Stimulated activated CD4-positive, alpha-beta T cell treated with anti-CD3 and anti-CD28 coated beads, Interleukin-4, amount 100 ng/mL, for 24 hours (primary cell): ENCODE results near the gene CYTH4.
"Not testable (repeated sequence)": the region's sequence is repeated elsewhere in the genome, so short reads cannot be mapped to it uniquely, and the experiment has no call there.

Source experiments
- DNase-seq: peaks from one replicate; pipeline ENCODE4 v3.0.0-alpha.2; 2020

The CYTH4 gene

GRCh38 chr22:37312549-37313183 lies 30.4 kb downstream of the CYTH4 start:
- DNase-seq = peak; percentile 19

GRCh38 chr22:37313376-37314314 lies 31.3 kb downstream of the CYTH4 start:
- no peak for DNase-seq

GRCh38 chr22:37314315-37315074 lies 32.2 kb downstream of the CYTH4 start:
- DNase-seq = peak; percentile 30

- DNase-seq = no peak
Measured at GRCh38 chr22:37316405-37316804, 34.1 kb downstream of the CYTH4 start.

- peak; percentile 78 for DNase-seq
Measured at GRCh38 chr22:37316875-37317371, 34.6 kb downstream of the CYTH4 start.

GRCh38 chr22:37317698-37318210 lies 35.4 kb downstream of the CYTH4 start:
- DNase-seq = no peak

GRCh38 chr22:37318364-37319109 lies 36.2 kb downstream of the CYTH4 start:
- DNase-seq = no peak

GRCh38 chr22:37319469-37319868 lies 37.2 kb downstream of the CYTH4 start:
- no peak for DNase-seq

- no peak for DNase-seq
Measured at GRCh38 chr22:37320726-37321677, 38.7 kb downstream of the CYTH4 start.

- DNase-seq = no peak
Measured at GRCh38 chr22:37324340-37325038, 42.2 kb downstream of the CYTH4 start.

GRCh38 chr22:37325039-37325395 lies 42.7 kb downstream of the CYTH4 start:
- DNase-seq = no peak

GRCh38 chr22:37326726-37327125 lies 44.4 kb downstream of the CYTH4 start:
- no peak for DNase-seq

GRCh38 chr22:37328017-37328416 lies 45.7 kb downstream of the CYTH4 start:
- DNase-seq = no peak

GRCh38 chr22:37328538-37329237 lies 46.4 kb downstream of the CYTH4 start:
- not testable (repeated sequence) for DNase-seq

- DNase-seq = no peak
Measured at GRCh38 chr22:37329238-37330140, 47.2 kb downstream of the CYTH4 start.

GRCh38 chr22:37330200-37331033 lies 48.1 kb downstream of the CYTH4 start:
- peak; percentile 44 for DNase-seq

GRCh38 chr22:37331034-37331428 lies 48.7 kb downstream of the CYTH4 start:
- no peak for DNase-seq
